ENCODE data around the gene FAM89B. TPM values are rescaled to one million over a fixed set of nuclear protein-coding genes. Genes with fewer than 3 reads are reported as not detected.

Gene FAM89B
- total and polyA plus RNA-seq, 2 of the 8 experiments (the other 6 are each of a cell fraction or from before 2014, with no cell fraction given), result 15.8 to 32.4 TPM

- TF ChIP-seq BACH1 (IDR thresholded peaks at IDR 0.05; ENCODE audit: low read length) (no peak), YY1 (IDR thresholded peaks at IDR 0.05; ENCODE audit: low read depth, low read length) (no peak), PHF8 (conservative IDR thresholded peaks at IDR 0.05; ENCODE audit: low read depth, low read length) (no peak), FOSL1 (IDR thresholded peaks at IDR 0.05; ENCODE audit: insufficient read depth, low read depth, low read length) (no peak)
Measured at GRCh38 chr11:65616575-65617001, 44.2 kb downstream of the FAM89B start (continued).

Measured in H1 (cell line).